Ovary (tissue), 9 donors: Measurements from ENCODE around the gene SLC30A3. TPM values are rescaled to one million over a fixed set of nuclear protein-coding genes. Genes with fewer than 3 reads are reported as not detected.

ENCODE experiments used
- DNase-seq, 5 donors: peaks; one replicate each; pipeline ENCODE4 v3.0.0-alpha.2; 2019 to 2020
- H3K27ac ChIP-seq, 2 donors: fragments of 200-600 bp; one replicate each; pipeline versions ENCODE4 v1.5.1 to v1.8.0; 2019 to 2022
- H3K27me3 ChIP-seq: fragments of 200-600 bp; one replicate; pipeline ENCODE4 v1.8.0; 2022
- H3K36me3 ChIP-seq: fragments of 200-600 bp; sonication (generic); one replicate; pipeline ENCODE4 v1.5.1; 2019
- H3K4me1 ChIP-seq: one replicate; pipeline ENCODE4 v1.8.1; 2013; ENCODE audit warnings: mild to moderate bottlenecking, moderate library complexity; ENCODE audit not compliant: insufficient read depth
- H3K4me3 ChIP-seq: fragments of 200-600 bp; sonication (generic); one replicate; pipeline ENCODE4 v1.5.1; 2017
- H3K9me3 ChIP-seq, 2 donors: fragments of 200-600 bp in 1 of 2; sonication (generic) in 1 of 2; one replicate each; pipeline versions ENCODE4 v1.5.1 to v1.8.1; 2013 to 2019; ENCODE audit warnings: mild to moderate bottlenecking in 1 of 2, moderate library complexity in 1 of 2
- EP300 ChIP-seq: sonication (generic); formaldehyde crosslinking; IDR thresholded peaks from one replicate; pipeline ENCODE4 v1.6.1; 2017; ENCODE audit warnings: antibody characterized with exemption
- POLR2A ChIP-seq: fragments of 450-650 bp; IDR thresholded peaks from one replicate; pipeline ENCODE4 v1.6.1; 2017; ENCODE audit warnings: antibody characterized with exemption, mild to moderate bottlenecking, moderate library complexity
- WGBS, 3 donors: extraction: QIAGEN DNeasy Blood & Tissue Kit in 1 of 3; methylation state at CpG; one replicate each; pipeline versions ENCODE4 v1.1.5 to v1.1.7; 2013 to 2017; 5-methylcytosine and 5-hydroxymethylcytosine counted together
- intact Hi-C, 4 donors: fragments of 100-400 bp; cut with DNase I; formaldehyde crosslinking; loops; one replicate each; pipeline versions ENCODE4 v1.11.0 to v1.15.1; 2022 to 2023
- polyA plus RNA-seq, 2 donors: library from polyadenylated mRNA; stranded (reverse); fragments of 200-250 nt in 1 of 2; fragments of 350-450 nt in 1 of 2; fragmentation: Illumina TruSeq in 1 of 2; extraction: RNeasy Lipid Tissue Mini Kit (QIAGEN cat#74804) in 1 of 2; gene quantifications; one replicate each; pipeline ENCODE4 v1.2.3, GENCODE V29; 2013 to 2014
- total RNA-seq, 7 donors: library from RNA; depleted of rRNA in 2 of 7; stranded (reverse); fragments of >200 nt in 2 of 7; fragmentation: NEBNext Ultra II Directional in 3 of 7; extraction: Animal tissue kit (Norgen Biotek cat#: 25700) in 3 of 7; gene quantifications; one replicate each; pipeline versions ENCODE4 v1.1.0 to v1.2.4, GENCODE V29; 2016 to 2023
- TF ChIP-seq, protein P1 (sequence below), 3 donors: fragments of 450-650 bp in 2 of 3; fragments of 200-600 bp in 1 of 3; IDR thresholded peaks; one replicate each; pipeline versions ENCODE4 v1.5.1 to v1.8.0; 2016 to 2022; ENCODE audit warnings: antibody characterized with exemption in 3 of 3, mild to moderate bottlenecking in 1 of 3
- donor health status: DM: no; HTN: no; CAD: no; lungs with moderate emphysema.
- donor health status: DM: no; HTN: no; CAD: no.
- donor health status: Bipolar disorder and iron deficiency.
- donor health status: DM: yes; HTN: yes; CAD: no.
- donor health status: DM: no; HTN: no; CAD: no.
- donor health status: DM: yes; HTN: yes; CAD: no.

The SLC30A3 gene
- total and polyA plus RNA-seq, 9 donors, result 0.23 to 1.1 (median 0.36) TPM; not detected in 3

DNA sequence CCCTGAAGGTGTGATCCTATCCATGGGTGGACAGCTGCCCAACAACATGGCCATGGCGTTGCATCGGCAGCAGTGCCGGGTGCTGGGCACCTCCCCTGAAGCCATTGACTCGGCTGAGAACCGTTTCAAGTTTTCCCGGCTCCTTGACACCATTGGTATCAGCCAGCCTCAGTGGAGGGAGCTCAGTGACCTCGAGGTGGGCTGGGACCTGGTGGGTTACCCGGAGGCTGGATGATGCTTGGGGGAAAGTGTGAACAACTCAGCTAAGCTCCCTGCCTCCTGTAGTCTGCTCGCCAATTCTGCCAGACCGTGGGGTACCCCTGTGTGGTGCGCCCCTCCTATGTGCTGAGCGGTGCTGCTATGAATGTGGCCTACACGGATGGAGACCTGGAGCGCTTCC, 29.5 kb downstream of the SLC30A3 start:
- 88 to 95% (median 93%) methylated on average over 14 of the region's 14 CpGs for WGBS, 3 donors
- Histone ChIP-seq H3K27me3 (no peaks in the 10 kb centered on the region), H3K4me1 (no peaks in the 10 kb centered on the region), H3K4me3 (no peak overlapping the region), H3K36me3 (no peaks in the 10 kb centered on the region), H3K27ac (no peak overlapping the region), H3K9me3 (no peaks in the 10 kb centered on the region)
- TF ChIP-seq, protein P1, sequence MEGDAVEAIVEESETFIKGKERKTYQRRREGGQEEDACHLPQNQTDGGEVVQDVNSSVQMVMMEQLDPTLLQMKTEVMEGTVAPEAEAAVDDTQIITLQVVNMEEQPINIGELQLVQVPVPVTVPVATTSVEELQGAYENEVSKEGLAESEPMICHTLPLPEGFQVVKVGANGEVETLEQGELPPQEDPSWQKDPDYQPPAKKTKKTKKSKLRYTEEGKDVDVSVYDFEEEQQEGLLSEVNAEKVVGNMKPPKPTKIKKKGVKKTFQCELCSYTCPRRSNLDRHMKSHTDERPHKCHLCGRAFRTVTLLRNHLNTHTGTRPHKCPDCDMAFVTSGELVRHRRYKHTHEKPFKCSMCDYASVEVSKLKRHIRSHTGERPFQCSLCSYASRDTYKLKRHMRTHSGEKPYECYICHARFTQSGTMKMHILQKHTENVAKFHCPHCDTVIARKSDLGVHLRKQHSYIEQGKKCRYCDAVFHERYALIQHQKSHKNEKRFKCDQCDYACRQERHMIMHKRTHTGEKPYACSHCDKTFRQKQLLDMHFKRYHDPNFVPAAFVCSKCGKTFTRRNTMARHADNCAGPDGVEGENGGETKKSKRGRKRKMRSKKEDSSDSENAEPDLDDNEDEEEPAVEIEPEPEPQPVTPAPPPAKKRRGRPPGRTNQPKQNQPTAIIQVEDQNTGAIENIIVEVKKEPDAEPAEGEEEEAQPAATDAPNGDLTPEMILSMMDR (IDR thresholded peaks at IDR 0.05), result no peak
- no peak for TF ChIP-seq EP300
- no peak for TF ChIP-seq POLR2A
- intact Hi-C loops, result no loop called here
- DNase-seq, result no peak

GRCh38 chr2:27231921-27232320, 30.9 kb downstream of the SLC30A3 start:
- no peak for DNase-seq
- Histone ChIP-seq H3K4me3 (no peak overlapping the region), H3K36me3 (no peaks in the 10 kb centered on the region), H3K27ac (no peak overlapping the region), H3K9me3 (no peaks in the 10 kb centered on the region), H3K4me1 (no peaks in the 10 kb centered on the region), H3K27me3 (no peaks in the 10 kb centered on the region)
- intact Hi-C loops, result no loop called here
- TF ChIP-seq POLR2A, result no peak
- TF ChIP-seq, protein P1 (IDR thresholded peaks at IDR 0.05), result no peak
- 90 to 94% (median 92%) methylated on average over 13 of the region's 13 CpGs for WGBS, 3 donors

- Histone ChIP-seq H3K4me3 (no peak overlapping the region), H3K36me3 (no peaks in the 10 kb centered on the region), H3K4me1 (no peaks in the 10 kb centered on the region), H3K27ac (no peak overlapping the region), H3K27me3 (no peaks in the 10 kb centered on the region), H3K9me3 (no peaks in the 10 kb centered on the region)
- intact Hi-C loops, result no loop called here
- no peak for TF ChIP-seq EP300
- no peak for TF ChIP-seq POLR2A
- TF ChIP-seq, protein P1 (IDR thresholded peaks at IDR 0.05), result no peak
- no peak for DNase-seq
- 53 to 66% (median 54%) methylated on average over 2 of the region's 2 CpGs for WGBS, 3 donors
Observed at GRCh38 chr2:27227501-27227900, 35.3 kb downstream of the SLC30A3 start.

DNA sequence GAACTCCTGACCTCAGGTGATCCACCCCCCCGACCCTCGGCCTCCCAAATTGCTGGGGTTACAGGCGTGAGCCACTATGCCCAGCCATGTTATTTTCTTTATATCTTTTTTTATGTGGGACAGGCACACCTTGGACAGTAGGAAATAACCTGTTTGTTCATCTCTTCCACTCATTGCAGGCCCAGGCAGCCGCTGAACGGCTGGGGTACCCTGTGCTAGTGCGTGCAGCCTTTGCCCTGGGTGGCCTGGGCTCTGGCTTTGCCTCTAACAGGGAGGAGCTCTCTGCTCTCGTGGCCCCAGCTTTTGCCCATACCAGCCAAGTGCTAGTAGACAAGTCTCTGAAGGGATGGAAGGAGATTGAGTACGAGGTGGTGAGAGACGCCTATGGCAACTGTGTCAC, 37.3 kb downstream of the SLC30A3 start:
- Histone ChIP-seq H3K27ac (no peak overlapping the region), H3K27me3 (no peaks in the 10 kb centered on the region), H3K36me3 (no peaks in the 10 kb centered on the region), H3K9me3 (no peaks in the 10 kb centered on the region), H3K4me3 (no peak overlapping the region), H3K4me1 (no peaks in the 10 kb centered on the region)
- WGBS, 3 donors, result 89 to 90% (median 90%) methylated on average over 9 of the region's 9 CpGs
- TF ChIP-seq POLR2A (no peak), EP300 (no peak)
- TF ChIP-seq, protein P1 (IDR thresholded peaks at IDR 0.05), result no peak
- intact Hi-C loops, result no loop called here
- no peak for DNase-seq

- H3K9me3 ChIP-seq, result no peaks in the 10 kb centered on the region
- no peaks in the 10 kb centered on the region for H3K27me3 ChIP-seq
- no peaks in the 10 kb centered on the region for H3K36me3 ChIP-seq
- TF ChIP-seq POLR2A, result no peak
- no peak for TF ChIP-seq EP300
- TF ChIP-seq, protein P1 (IDR thresholded peaks at IDR 0.05), result no peak
- no peak overlapping the region for H3K27ac ChIP-seq
- intact Hi-C loops, result no loop called here
- H3K4me3 ChIP-seq, result no peak overlapping the region
- H3K4me1 ChIP-seq, result no peaks in the 10 kb centered on the region
- 91 to 94% (median 93%) methylated on average over 6 of the region's 6 CpGs for WGBS, 3 donors
- DNase-seq, result no peak
Observed at GRCh38 chr2:27223416-27223815, 39.4 kb downstream of the SLC30A3 start.
